ENCODE measurements around the gene HOATZ.
A peak's percentile ranks its signal among the peaks of the same experiment; 100 is the strongest.

The HOATZ gene

GRCh38 chr11:111514216-111515031 lies at the start of gene HOATZ:
Gene HOATZ (plus strand): TSS chr11:111514778. CDS start chr11:111514785, 7 bp downstream.
- no peaks in the 10 kb centered on the region for H3K9me3 ChIP-seq (ENCODE audit: control insufficient read depth, low read length)
- no peak for DNase-seq (ENCODE audit: low read depth)
- no peaks in the 10 kb centered on the region for H3K36me3 ChIP-seq (ENCODE audit: control insufficient read depth, insufficient read depth, low read length, severe bottlenecking)
- H3K4me1 ChIP-seq (ENCODE audit: control insufficient read depth, insufficient read depth, low read length): no peaks in the 10 kb centered on the region
- no peak within 1 kb of the TSS for H3K9ac ChIP-seq (ENCODE audit: low read length)
- H3K27me3 ChIP-seq (replicated peaks; ENCODE audit: control insufficient read depth, insufficient read depth, low read length): no peaks in the 10 kb centered on the region
- H3K4me3 ChIP-seq (ENCODE audit: low read length): no peak within 1 kb of the TSS

GRCh38 chr11:111465400-111465799 lies 49.2 kb upstream of the HOATZ start:
- no peaks in the 10 kb centered on the region for H3K9me3 ChIP-seq (ENCODE audit: control insufficient read depth, low read length)
- no peaks in the 10 kb centered on the region for H3K36me3 ChIP-seq (ENCODE audit: control insufficient read depth, insufficient read depth, low read length, severe bottlenecking)
- H3K9ac ChIP-seq (ENCODE audit: low read length): no peak overlapping the region
- H3K4me3 ChIP-seq (ENCODE audit: low read length): no peak overlapping the region
- no peaks in the 10 kb centered on the region for H3K27me3 ChIP-seq (replicated peaks; ENCODE audit: control insufficient read depth, insufficient read depth, low read length)
- peak; percentile 45 for DNase-seq (ENCODE audit: low read depth)
- H3K4me1 ChIP-seq (ENCODE audit: control insufficient read depth, insufficient read depth, low read length): peaks cover 18% of the 10 kb centered on the region

GRCh38 chr11:111466615-111467014 lies 48.0 kb upstream of the HOATZ start:
- Histone ChIP-seq H3K9ac (ENCODE audit: low read length) (no peak overlapping the region), H3K4me3 (ENCODE audit: low read length) (no peak overlapping the region)
- no peak for DNase-seq (ENCODE audit: low read depth)

GRCh38 chr11:111469200-111469599 lies 45.4 kb upstream of the HOATZ start:
- no peaks in the 10 kb centered on the region for H3K9me3 ChIP-seq (ENCODE audit: control insufficient read depth, low read length)
- H3K36me3 ChIP-seq (ENCODE audit: control insufficient read depth, insufficient read depth, low read length, severe bottlenecking): no peaks in the 10 kb centered on the region
- no peaks in the 10 kb centered on the region for H3K27me3 ChIP-seq (replicated peaks; ENCODE audit: control insufficient read depth, insufficient read depth, low read length)
- no peak overlapping the region for H3K9ac ChIP-seq (ENCODE audit: low read length)
- peaks cover 18% of the 10 kb centered on the region for H3K4me1 ChIP-seq (ENCODE audit: control insufficient read depth, insufficient read depth, low read length)
- H3K4me3 ChIP-seq (ENCODE audit: low read length): no peak overlapping the region
- DNase-seq (ENCODE audit: low read depth): peak; percentile 78

More at GRCh38 chr11:111466615-111467014, 48.0 kb upstream of the HOATZ start:
- Histone ChIP-seq H3K4me1 (ENCODE audit: control insufficient read depth, insufficient read depth, low read length) (peaks cover 18% of the 10 kb centered on the region), H3K36me3 (ENCODE audit: control insufficient read depth, insufficient read depth, low read length, severe bottlenecking) (no peaks in the 10 kb centered on the region), H3K9me3 (ENCODE audit: control insufficient read depth, low read length) (no peaks in the 10 kb centered on the region), H3K27me3 (replicated peaks; ENCODE audit: control insufficient read depth, insufficient read depth, low read length) (no peaks in the 10 kb centered on the region)

GRCh38 chr11:111472228-111472627 lies 42.4 kb upstream of the HOATZ start:
- H3K36me3 ChIP-seq (ENCODE audit: control insufficient read depth, insufficient read depth, low read length, severe bottlenecking): no peaks in the 10 kb centered on the region
- peaks cover 11% of the 10 kb centered on the region for H3K4me1 ChIP-seq (ENCODE audit: control insufficient read depth, insufficient read depth, low read length)
- H3K27me3 ChIP-seq (replicated peaks; ENCODE audit: control insufficient read depth, insufficient read depth, low read length): no peaks in the 10 kb centered on the region
- no peak for DNase-seq (ENCODE audit: low read depth)
- no peak overlapping the region for H3K4me3 ChIP-seq (ENCODE audit: low read length)
- no peaks in the 10 kb centered on the region for H3K9me3 ChIP-seq (ENCODE audit: control insufficient read depth, low read length)
- H3K9ac ChIP-seq (ENCODE audit: low read length): no peak overlapping the region

- H3K36me3 ChIP-seq (ENCODE audit: control insufficient read depth, insufficient read depth, low read length, severe bottlenecking): no peaks in the 10 kb centered on the region
- H3K4me1 ChIP-seq (ENCODE audit: control insufficient read depth, insufficient read depth, low read length): peaks cover 3% of the 10 kb centered on the region
- DNase-seq (ENCODE audit: low read depth): no peak
- no peaks in the 10 kb centered on the region for H3K9me3 ChIP-seq (ENCODE audit: control insufficient read depth, low read length)
- no peak overlapping the region for H3K4me3 ChIP-seq (ENCODE audit: low read length)
- no peaks in the 10 kb centered on the region for H3K27me3 ChIP-seq (replicated peaks; ENCODE audit: control insufficient read depth, insufficient read depth, low read length)
- no peak overlapping the region for H3K9ac ChIP-seq (ENCODE audit: low read length)
Measured at GRCh38 chr11:111474432-111474831, 40.1 kb upstream of the HOATZ start.

GRCh38 chr11:111476366-111476765 lies 38.2 kb upstream of the HOATZ start:
- DNase-seq (ENCODE audit: low read depth): no peak
- Histone ChIP-seq H3K4me3 (ENCODE audit: low read length) (no peak overlapping the region), H3K4me1 (ENCODE audit: control insufficient read depth, insufficient read depth, low read length) (no peaks in the 10 kb centered on the region), H3K9ac (ENCODE audit: low read length) (no peak overlapping the region), H3K9me3 (ENCODE audit: control insufficient read depth, low read length) (peaks cover 4% of the 10 kb centered on the region), H3K36me3 (ENCODE audit: control insufficient read depth, insufficient read depth, low read length, severe bottlenecking) (no peaks in the 10 kb centered on the region), H3K27me3 (replicated peaks; ENCODE audit: control insufficient read depth, insufficient read depth, low read length) (no peaks in the 10 kb centered on the region)

GRCh38 chr11:111476956-111477355 lies 37.6 kb upstream of the HOATZ start:
- H3K4me3 ChIP-seq (ENCODE audit: low read length): no peak overlapping the region
- no peaks in the 10 kb centered on the region for H3K36me3 ChIP-seq (ENCODE audit: control insufficient read depth, insufficient read depth, low read length, severe bottlenecking)
- peaks cover 4% of the 10 kb centered on the region for H3K9me3 ChIP-seq (ENCODE audit: control insufficient read depth, low read length)
- no peak for DNase-seq (ENCODE audit: low read depth)
- no peaks in the 10 kb centered on the region for H3K27me3 ChIP-seq (replicated peaks; ENCODE audit: control insufficient read depth, insufficient read depth, low read length)
- no peak overlapping the region for H3K9ac ChIP-seq (ENCODE audit: low read length)
- H3K4me1 ChIP-seq (ENCODE audit: control insufficient read depth, insufficient read depth, low read length): no peaks in the 10 kb centered on the region

GRCh38 chr11:111477898-111478297 lies 36.7 kb upstream of the HOATZ start:
- no peaks in the 10 kb centered on the region for H3K27me3 ChIP-seq (replicated peaks; ENCODE audit: control insufficient read depth, insufficient read depth, low read length)
- DNase-seq (ENCODE audit: low read depth): no peak
- H3K4me3 ChIP-seq (ENCODE audit: low read length): no peak overlapping the region
- no peaks in the 10 kb centered on the region for H3K4me1 ChIP-seq (ENCODE audit: control insufficient read depth, insufficient read depth, low read length)
- no peak overlapping the region for H3K9ac ChIP-seq (ENCODE audit: low read length)
- no peaks in the 10 kb centered on the region for H3K36me3 ChIP-seq (ENCODE audit: control insufficient read depth, insufficient read depth, low read length, severe bottlenecking)
- H3K9me3 ChIP-seq (ENCODE audit: control insufficient read depth, low read length): peaks cover 5% of the 10 kb centered on the region

GRCh38 chr11:111479666-111480065 lies 34.9 kb upstream of the HOATZ start:
- H3K27me3 ChIP-seq (replicated peaks; ENCODE audit: control insufficient read depth, insufficient read depth, low read length): no peaks in the 10 kb centered on the region
- no peaks in the 10 kb centered on the region for H3K36me3 ChIP-seq (ENCODE audit: control insufficient read depth, insufficient read depth, low read length, severe bottlenecking)
- H3K9ac ChIP-seq (ENCODE audit: low read length): no peak overlapping the region
- no peak for DNase-seq (ENCODE audit: low read depth)
- H3K4me3 ChIP-seq (ENCODE audit: low read length): no peak overlapping the region
- H3K4me1 ChIP-seq (ENCODE audit: control insufficient read depth, insufficient read depth, low read length): no peaks in the 10 kb centered on the region
- peaks cover 22% of the 10 kb centered on the region for H3K9me3 ChIP-seq (ENCODE audit: control insufficient read depth, low read length)

- H3K4me1 ChIP-seq (ENCODE audit: control insufficient read depth, insufficient read depth, low read length): no peaks in the 10 kb centered on the region
- no peak overlapping the region for H3K4me3 ChIP-seq (ENCODE audit: low read length)
- H3K27me3 ChIP-seq (replicated peaks; ENCODE audit: control insufficient read depth, insufficient read depth, low read length): no peaks in the 10 kb centered on the region
- H3K9ac ChIP-seq (ENCODE audit: low read length): no peak overlapping the region
- no peaks in the 10 kb centered on the region for H3K36me3 ChIP-seq (ENCODE audit: control insufficient read depth, insufficient read depth, low read length, severe bottlenecking)
- peaks cover 38% of the 10 kb centered on the region for H3K9me3 ChIP-seq (ENCODE audit: control insufficient read depth, low read length)
- no peak for DNase-seq (ENCODE audit: low read depth)
Measured at GRCh38 chr11:111483431-111483830, 31.1 kb upstream of the HOATZ start.

GRCh38 chr11:111490496-111490895 lies 24.1 kb upstream of the HOATZ start:
- DNase-seq (ENCODE audit: low read depth): no peak
- Histone ChIP-seq H3K27me3 (replicated peaks; ENCODE audit: control insufficient read depth, insufficient read depth, low read length) (no peaks in the 10 kb centered on the region), H3K4me1 (ENCODE audit: control insufficient read depth, insufficient read depth, low read length) (no peaks in the 10 kb centered on the region), H3K9ac (ENCODE audit: low read length) (no peak overlapping the region), H3K36me3 (ENCODE audit: control insufficient read depth, insufficient read depth, low read length, severe bottlenecking) (no peaks in the 10 kb centered on the region), H3K9me3 (ENCODE audit: control insufficient read depth, low read length) (peaks cover 18% of the 10 kb centered on the region), H3K4me3 (ENCODE audit: low read length) (no peak overlapping the region)

All from adipocyte (in vitro differentiated cells).